Fibroblast of the aortic adventitia (primary cell): ENCODE results near the gene RNF213. TPM values are rescaled to one million over a fixed set of nuclear protein-coding genes. Genes with fewer than 3 reads are reported as not detected.

Experiments used
- DNase-seq: peaks from one replicate; pipeline ENCODE4 v3.0.0-alpha.2; 2010; ENCODE audit warnings: low read depth
- H3K4me3 ChIP-seq: 2 replicates; pipeline ENCODE4 v1.5.1; 2011; ENCODE audit warnings: low read depth, mild to moderate bottlenecking, control low read depth, low read length, moderate library complexity
- CTCF ChIP-seq: IDR thresholded peaks from 2 replicates; pipeline ENCODE4 v1.5.1; 2011; ENCODE audit warnings: mild to moderate bottlenecking, low read length, control low read depth, inconsistent platforms; ENCODE audit not compliant: insufficient read depth
- total RNA-seq: library from RNA; depleted of rRNA; stranded (reverse); fragments of >200 nt; gene quantifications from 2 replicates; pipeline ENCODE4 v1.2.3, GENCODE V29; 2012; ENCODE audit warnings: low replicate concordance

Gene RNF213
- total RNA-seq, 1 donor = 143 TPM

DNA sequence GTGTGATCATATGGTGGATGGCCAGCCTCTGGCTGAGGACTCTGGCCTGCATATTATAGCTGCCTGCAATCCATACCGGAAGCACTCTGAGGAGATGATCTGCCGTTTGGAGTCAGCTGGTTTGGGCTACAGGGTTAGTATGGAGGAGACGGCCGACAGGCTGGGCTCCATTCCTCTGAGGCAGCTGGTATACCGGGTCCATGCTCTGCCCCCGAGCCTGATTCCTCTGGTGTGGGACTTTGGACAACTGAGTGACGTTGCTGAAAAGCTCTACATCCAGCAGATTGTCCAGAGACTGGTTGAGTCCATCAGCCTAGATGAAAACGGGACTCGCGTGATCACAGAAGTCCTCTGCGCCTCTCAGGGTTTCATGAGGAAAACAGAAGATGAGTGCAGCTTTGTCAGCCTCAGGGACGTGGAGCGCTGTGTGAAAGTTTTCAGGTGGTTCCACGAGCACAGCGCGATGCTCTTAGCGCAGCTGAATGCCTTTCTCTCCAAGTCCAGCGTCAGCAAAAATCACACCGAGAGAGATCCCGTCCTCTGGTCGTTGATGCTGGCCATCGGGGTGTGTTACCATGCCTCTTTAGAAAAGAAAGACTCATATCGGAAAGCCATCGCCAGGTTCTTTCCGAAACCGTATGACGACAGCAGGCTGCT, 85.3 kb downstream of the RNF213 start:
- DNase-seq = no peak
- no peak overlapping the region for H3K4me3 ChIP-seq
- no peak for TF ChIP-seq CTCF

- no peak for DNase-seq
- TF ChIP-seq CTCF = no peak
- H3K4me3 ChIP-seq = no peak overlapping the region
Observed at GRCh38 chr17:80346498-80347275, 86.0 kb downstream of the RNF213 start.

GRCh38 chr17:80347536-80347935, 86.9 kb downstream of the RNF213 start:
- no peak for DNase-seq
- TF ChIP-seq CTCF = no peak
- no peak overlapping the region for H3K4me3 ChIP-seq

DNA sequence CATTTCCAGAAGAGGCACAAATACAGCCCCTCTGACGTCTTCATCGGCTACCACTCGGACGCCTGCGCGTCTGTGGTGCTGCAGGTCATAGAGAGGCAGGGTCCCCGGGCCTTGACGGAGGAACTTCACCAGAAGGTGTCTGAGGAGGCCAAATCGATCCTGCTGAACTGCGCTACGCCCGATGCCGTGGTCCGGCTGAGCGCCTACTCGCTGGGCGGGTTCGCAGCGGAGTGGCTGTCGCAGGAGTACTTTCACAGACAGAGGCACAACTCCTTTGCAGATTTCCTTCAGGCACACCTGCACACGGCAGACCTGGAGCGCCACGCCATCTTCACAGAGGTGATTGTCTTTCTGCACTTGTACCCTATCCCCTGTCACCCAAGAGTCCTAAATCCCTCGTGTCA, 87.3 kb downstream of the RNF213 start:
- no peak overlapping the region for H3K4me3 ChIP-seq
- no peak for TF ChIP-seq CTCF
- no peak for DNase-seq

DNA sequence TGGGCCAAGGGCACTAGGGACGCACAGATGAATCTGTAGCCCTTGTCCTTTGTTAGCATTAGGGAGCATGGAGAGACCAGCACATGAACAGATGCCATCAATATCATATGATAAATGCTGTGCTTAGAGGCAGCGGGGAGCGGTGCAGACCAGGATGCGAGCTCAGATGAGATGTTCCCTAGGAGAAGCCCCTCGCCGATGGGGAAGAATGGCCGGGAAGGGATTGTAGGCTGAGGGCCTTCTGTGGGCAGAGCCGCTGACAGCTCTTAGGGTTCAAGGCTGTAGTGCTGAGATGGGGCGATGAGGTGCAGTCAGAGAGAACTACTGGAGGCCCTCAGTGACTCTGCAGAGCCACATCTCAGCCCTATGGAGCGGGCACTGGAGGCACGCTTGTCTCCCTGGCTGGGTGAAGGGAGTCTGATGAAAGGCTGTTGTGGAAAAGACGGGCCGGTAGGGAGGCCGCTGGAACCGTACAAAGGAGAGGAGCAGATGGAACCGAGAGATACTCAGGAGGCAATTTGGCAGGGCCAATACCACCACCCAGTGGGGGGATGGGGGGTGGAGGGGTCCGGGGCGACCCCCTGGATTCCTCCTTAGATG, 88.0 kb downstream of the RNF213 start:
- no peak for DNase-seq
- TF ChIP-seq CTCF = no peak

DNA sequence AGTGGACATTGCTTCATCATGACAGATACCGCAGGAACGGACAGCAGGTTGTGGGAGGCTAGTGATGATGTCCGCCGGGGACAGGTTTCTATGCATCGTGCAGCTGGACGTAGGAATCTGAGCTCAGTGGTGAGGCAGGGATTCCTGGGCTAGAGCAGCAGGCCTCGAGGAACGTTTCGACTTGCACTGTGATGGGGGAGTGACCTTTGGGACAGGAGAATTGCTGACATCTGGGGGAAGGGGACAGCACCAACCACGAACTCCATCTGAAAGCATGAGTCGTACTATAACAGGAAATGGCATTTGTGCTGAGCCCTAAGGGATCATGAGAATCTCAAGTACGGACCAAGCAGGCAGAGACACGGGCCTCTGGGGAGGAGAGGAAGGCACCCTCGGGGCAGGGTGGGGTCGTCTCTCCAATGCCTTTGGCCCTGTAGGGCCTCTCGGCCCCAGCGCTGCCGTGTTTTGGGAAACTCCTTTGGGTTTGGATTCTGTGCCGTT, 88.5 kb downstream of the RNF213 start:
- H3K4me3 ChIP-seq = no peak overlapping the region
- TF ChIP-seq CTCF = no peak
- DNase-seq = no peak

More for the DNA sequence above, 88.0 kb downstream of the RNF213 start:
- H3K4me3 ChIP-seq = no peak overlapping the region
